ENCODE measurements around the gene REXO1. TPM values are rescaled to one million over a fixed set of nuclear protein-coding genes. Genes with fewer than 3 reads are reported as not detected.
A peak's percentile ranks its signal among the peaks of the same experiment; 100 is the strongest.

The REXO1 gene
- total and polyA plus RNA-seq, 2 donors from 2014 or later, result 12.1 to 36.8 TPM

DNA sequence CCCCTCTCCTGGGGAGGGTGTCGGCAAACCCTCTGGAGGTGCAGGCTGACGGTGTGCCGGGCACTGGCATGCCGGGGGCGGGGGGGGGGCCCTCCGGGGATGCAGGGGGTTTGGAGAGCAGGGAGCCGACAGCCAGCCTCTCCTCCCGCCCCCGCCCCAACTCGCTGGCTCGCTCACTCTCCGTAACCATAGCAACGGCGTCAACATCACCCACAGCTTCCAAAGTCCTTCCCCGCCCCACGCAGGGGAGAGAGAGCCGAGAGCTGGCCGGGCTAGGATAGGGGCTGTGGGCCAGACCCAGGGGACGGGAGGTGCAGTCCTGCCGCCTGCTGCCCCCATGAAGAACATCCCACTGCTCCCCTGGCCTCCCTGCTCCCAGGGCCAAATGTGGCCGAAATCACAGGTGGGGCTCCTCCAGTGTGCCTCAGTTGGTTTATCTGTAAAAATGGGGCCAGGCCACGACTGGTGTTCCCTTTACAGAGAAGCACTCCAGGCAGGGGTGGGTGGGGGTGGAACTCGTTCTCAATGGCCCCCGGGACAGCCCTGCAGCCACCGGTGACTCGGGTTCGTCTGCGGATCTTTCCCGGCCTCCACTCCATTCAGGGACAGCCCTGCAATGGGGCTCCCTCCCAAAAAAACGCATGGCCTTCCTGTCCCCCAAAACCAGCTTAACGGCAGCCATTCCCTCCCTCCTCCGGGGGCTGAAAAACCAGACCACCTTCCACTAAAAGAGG is 11.9 kb upstream of the REXO1 start:
- peaks cover 0 to 38% (median 16%) of the 10 kb centered on the region in 3 donors for H3K4me1 ChIP-seq (ENCODE audit: control insufficient read depth in 2 of 3, insufficient read depth in 2 of 3, low read depth in 1 of 3, low read length in 3 of 3)
- no peaks in the 10 kb centered on the region for H3K27me3 ChIP-seq (ENCODE audit: control insufficient read depth, insufficient read depth, low read length)
- no peak overlapping the region for H3K9ac ChIP-seq (ENCODE audit: low read length in 3 of 3)
- H3K9me3 ChIP-seq (ENCODE audit: control insufficient read depth in 2 of 3, insufficient read depth in 1 of 3, low read length in 3 of 3), result no peaks in the 10 kb centered on the region
- no peaks in the 10 kb centered on the region for H3K36me3 ChIP-seq (ENCODE audit: control insufficient read depth in 2 of 3, insufficient read depth in 3 of 3, low read length in 3 of 3)
- peak; percentile 84 to 96 (median 91) for DNase-seq
- H3K27ac ChIP-seq (ENCODE audit: low read depth in 2 of 2, low read length in 2 of 2), result no peak overlapping the region
- peak overlapping the region in 1 of 3 donors; percentile 21 for H3K4me3 ChIP-seq (ENCODE audit: low read length in 3 of 3)
- intact Hi-C loops (cut with DNase I), result no loop called here
- TF ChIP-seq, protein P1, sequence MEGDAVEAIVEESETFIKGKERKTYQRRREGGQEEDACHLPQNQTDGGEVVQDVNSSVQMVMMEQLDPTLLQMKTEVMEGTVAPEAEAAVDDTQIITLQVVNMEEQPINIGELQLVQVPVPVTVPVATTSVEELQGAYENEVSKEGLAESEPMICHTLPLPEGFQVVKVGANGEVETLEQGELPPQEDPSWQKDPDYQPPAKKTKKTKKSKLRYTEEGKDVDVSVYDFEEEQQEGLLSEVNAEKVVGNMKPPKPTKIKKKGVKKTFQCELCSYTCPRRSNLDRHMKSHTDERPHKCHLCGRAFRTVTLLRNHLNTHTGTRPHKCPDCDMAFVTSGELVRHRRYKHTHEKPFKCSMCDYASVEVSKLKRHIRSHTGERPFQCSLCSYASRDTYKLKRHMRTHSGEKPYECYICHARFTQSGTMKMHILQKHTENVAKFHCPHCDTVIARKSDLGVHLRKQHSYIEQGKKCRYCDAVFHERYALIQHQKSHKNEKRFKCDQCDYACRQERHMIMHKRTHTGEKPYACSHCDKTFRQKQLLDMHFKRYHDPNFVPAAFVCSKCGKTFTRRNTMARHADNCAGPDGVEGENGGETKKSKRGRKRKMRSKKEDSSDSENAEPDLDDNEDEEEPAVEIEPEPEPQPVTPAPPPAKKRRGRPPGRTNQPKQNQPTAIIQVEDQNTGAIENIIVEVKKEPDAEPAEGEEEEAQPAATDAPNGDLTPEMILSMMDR (IDR thresholded peaks at IDR 0.05; ENCODE audit: borderline replicate concordance, extremely low read depth, insufficient read depth), result no peak
- FAIRE-seq, result no peak

DNA sequence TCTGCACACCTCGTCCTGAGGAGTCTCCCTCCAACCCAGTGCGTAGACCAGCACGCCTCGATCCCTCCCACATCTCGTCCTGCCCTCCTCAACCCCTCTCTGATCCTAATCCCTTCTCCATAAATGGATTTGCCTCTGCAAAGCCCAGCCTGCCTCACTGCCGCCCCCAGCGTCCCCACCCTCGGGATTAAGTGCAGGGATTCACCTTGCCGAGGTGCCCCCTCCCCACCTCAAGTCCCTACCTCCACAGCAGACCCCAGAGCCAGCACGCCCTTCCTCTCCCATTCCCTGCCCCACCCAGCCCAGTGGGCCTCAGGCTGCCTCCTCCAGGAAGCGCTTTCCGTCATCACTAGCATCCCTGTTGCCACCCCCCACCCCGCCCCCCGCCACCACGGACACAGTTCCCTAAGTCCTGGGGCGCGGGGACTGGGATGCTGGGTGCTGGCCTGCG is 11.1 kb upstream of the REXO1 start:
- intact Hi-C loops (cut with DNase I), result no loop called here
- no peak for FAIRE-seq
- Histone ChIP-seq H3K27me3 (ENCODE audit: control insufficient read depth, insufficient read depth, low read length) (no peaks in the 10 kb centered on the region), H3K9ac (ENCODE audit: low read length in 3 of 3) (no peak overlapping the region), H3K36me3 (ENCODE audit: control insufficient read depth in 2 of 3, insufficient read depth in 3 of 3, low read length in 3 of 3) (no peaks in the 10 kb centered on the region), H3K9me3 (ENCODE audit: control insufficient read depth in 2 of 3, insufficient read depth in 1 of 3, low read length in 3 of 3) (no peaks in the 10 kb centered on the region), H3K27ac (ENCODE audit: low read depth in 2 of 2, low read length in 2 of 2) (no peak overlapping the region), H3K4me1 (ENCODE audit: control insufficient read depth in 2 of 3, insufficient read depth in 2 of 3, low read depth in 1 of 3, low read length in 3 of 3) (peaks cover 0 to 38% (median 16%) of the 10 kb centered on the region in 3 donors), H3K4me3 (ENCODE audit: low read length in 3 of 3) (peak overlapping the region in 1 of 3 donors; percentile 21)
- peak in 2 of 5 donors; percentile 14 to 72 for DNase-seq
- TF ChIP-seq, protein P1 (IDR thresholded peaks at IDR 0.05; ENCODE audit: borderline replicate concordance, extremely low read depth, insufficient read depth), result no peak

DNA sequence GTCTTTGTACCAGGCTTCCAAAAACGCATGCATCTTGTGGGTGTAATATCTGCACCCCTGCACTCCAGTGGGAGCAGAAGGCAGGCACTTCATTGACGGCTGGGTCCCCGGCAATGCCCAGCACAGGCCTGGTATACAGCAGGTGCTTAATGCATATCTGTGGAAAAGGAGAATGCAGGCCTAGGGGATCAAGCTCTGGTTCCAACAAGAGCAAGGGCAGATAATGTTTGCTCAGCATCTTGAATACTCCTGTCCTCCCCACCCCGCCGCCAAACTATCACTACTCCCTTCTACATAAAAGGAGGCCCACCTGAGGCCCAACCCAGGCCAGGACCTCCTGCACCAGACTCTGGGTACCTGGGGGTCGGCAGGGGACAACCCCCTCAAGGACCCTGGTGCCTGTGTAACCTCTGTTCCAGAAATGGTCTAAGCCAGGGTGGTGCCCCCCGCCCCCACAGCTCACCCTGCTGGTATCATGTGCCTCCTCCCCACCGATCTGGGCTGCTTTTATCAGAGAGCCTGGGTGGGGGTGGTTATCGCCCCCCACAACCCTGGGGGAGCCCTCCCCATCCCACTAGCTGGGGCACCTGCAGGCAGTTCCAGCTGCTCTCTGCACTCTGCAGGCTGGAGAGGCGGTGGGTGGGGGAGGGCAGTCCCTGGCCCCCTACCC is 10.3 kb upstream of the REXO1 start:
- intact Hi-C loops (cut with DNase I), result no loop called here
- peaks cover 0 to 38% (median 16%) of the 10 kb centered on the region in 3 donors for H3K4me1 ChIP-seq (ENCODE audit: control insufficient read depth in 2 of 3, insufficient read depth in 2 of 3, low read depth in 1 of 3, low read length in 3 of 3)
- H3K27me3 ChIP-seq (ENCODE audit: control insufficient read depth, insufficient read depth, low read length), result no peaks in the 10 kb centered on the region
- DNase-seq (peak in 1 of 5 donors; percentile 77), FAIRE-seq (no peak)
- no peaks in the 10 kb centered on the region for H3K36me3 ChIP-seq (ENCODE audit: control insufficient read depth in 2 of 3, insufficient read depth in 3 of 3, low read length in 3 of 3)
- H3K4me3 ChIP-seq (ENCODE audit: low read length in 3 of 3), result no peak overlapping the region
- H3K9ac ChIP-seq (ENCODE audit: low read length in 3 of 3), result no peak overlapping the region
- no peak overlapping the region for H3K27ac ChIP-seq (ENCODE audit: low read depth in 2 of 2, low read length in 2 of 2)
- TF ChIP-seq, protein P1 (IDR thresholded peaks at IDR 0.05; ENCODE audit: borderline replicate concordance, extremely low read depth, insufficient read depth), result no peak
- no peaks in the 10 kb centered on the region for H3K9me3 ChIP-seq (ENCODE audit: control insufficient read depth in 2 of 3, insufficient read depth in 1 of 3, low read length in 3 of 3)
